Measurements from ENCODE around the gene GNG7. TPM values are rescaled to one million over a fixed set of nuclear protein-coding genes. Genes with fewer than 3 reads are reported as not detected.
A peak's percentile ranks its signal among the peaks of the same experiment; 100 is the strongest.
"Not testable (repeated sequence)": the region's sequence is repeated elsewhere in the genome, so short reads cannot be mapped to it uniquely, and the experiment has no call there.

GNG7 gene
- total RNA-seq, 1 donor from 2014 or later: 0.13 TPM

GRCh38 chr19:2475018-2475701 is 227.3 kb downstream of the GNG7 start:
- H3K36me3 Mint-ChIP-seq (ENCODE audit: low read depth): peaks cover 23% of the 10 kb centered on the region

GRCh38 chr19:2474232-2475017 is 228.1 kb downstream of the GNG7 start:
- no peaks in the 10 kb centered on the region for H3K9me3 Mint-ChIP-seq
- peaks cover 23% of the 10 kb centered on the region for H3K36me3 Mint-ChIP-seq (ENCODE audit: low read depth)
- H3K4me3 Mint-ChIP-seq: peak overlapping the region; percentile 93
- H3K4me1 Mint-ChIP-seq (ENCODE audit: low read depth): peaks cover 16% of the 10 kb centered on the region
- H3K27ac Mint-ChIP-seq: peak overlapping the region; percentile 91
- peak; percentile 87 for DNase-seq (ENCODE audit: low spot score)
- intact Hi-C loops (cut with micrococcal nuclease): loop anchor here (1.0 to 10.0 kb wide), 9 partner anchors 18 to 563 kb away; partner anchors contain the start of genes LMNB2, SGTA, SLC39A3 and THOP1
- H3K27me3 Mint-ChIP-seq (ENCODE audit: insufficient read depth): no peaks in the 10 kb centered on the region

More at GRCh38 chr19:2475018-2475701, 227.3 kb downstream of the GNG7 start:
- H3K9me3 Mint-ChIP-seq: no peaks in the 10 kb centered on the region
- no peaks in the 10 kb centered on the region for H3K27me3 Mint-ChIP-seq (ENCODE audit: insufficient read depth)
- peak overlapping the region; percentile 91 for H3K27ac Mint-ChIP-seq
- DNase-seq (ENCODE audit: low spot score): peak; percentile 59
- H3K4me3 Mint-ChIP-seq: peak overlapping the region; percentile 93
- H3K4me1 Mint-ChIP-seq (ENCODE audit: low read depth): peaks cover 16% of the 10 kb centered on the region
- intact Hi-C loops (cut with micrococcal nuclease): loop anchor here (1.0 to 10.0 kb wide), 5 partner anchors 18 to 562 kb away; partner anchors contain the start of genes LMNB2, SGTA, SLC39A3 and THOP1

- not testable (repeated sequence) for H3K36me3 Mint-ChIP-seq (ENCODE audit: low read depth); H3K27me3 Mint-ChIP-seq (ENCODE audit: insufficient read depth); H3K27ac Mint-ChIP-seq; H3K4me3 Mint-ChIP-seq; H3K9me3 Mint-ChIP-seq; DNase-seq (ENCODE audit: low spot score); H3K4me1 Mint-ChIP-seq (ENCODE audit: low read depth)
- intact Hi-C loops (cut with micrococcal nuclease): loop anchor here (10.0 kb wide), 2 partner anchors 275 to 315 kb away; partner anchors contain the start of genes SGTA, SLC39A3 and THOP1
Observed at GRCh38 chr19:2469915-2470200, 232.6 kb downstream of the GNG7 start.

GRCh38 chr19:2469102-2469914 is 233.2 kb downstream of the GNG7 start:
- H3K36me3 Mint-ChIP-seq (ENCODE audit: low read depth): no peaks in the 10 kb centered on the region
- no peaks in the 10 kb centered on the region for H3K9me3 Mint-ChIP-seq
- intact Hi-C loops (cut with micrococcal nuclease): no loop called here
- no peak overlapping the region for H3K27ac Mint-ChIP-seq
- H3K4me3 Mint-ChIP-seq: no peak overlapping the region
- no peak for DNase-seq (ENCODE audit: low spot score)
- peaks cover 10% of the 10 kb centered on the region for H3K4me1 Mint-ChIP-seq (ENCODE audit: low read depth)
- H3K27me3 Mint-ChIP-seq (ENCODE audit: insufficient read depth): no peaks in the 10 kb centered on the region

- intact Hi-C loops (cut with micrococcal nuclease): no loop called here
- Mint-ChIP-seq H3K9me3 (no peaks in the 10 kb centered on the region), H3K4me1 (ENCODE audit: low read depth) (peaks cover 10% of the 10 kb centered on the region), H3K27me3 (ENCODE audit: insufficient read depth) (no peaks in the 10 kb centered on the region), H3K4me3 (no peak overlapping the region), H3K27ac (no peak overlapping the region), H3K36me3 (ENCODE audit: low read depth) (no peaks in the 10 kb centered on the region)
- no peak for DNase-seq (ENCODE audit: low spot score)
Observed at GRCh38 chr19:2468596-2468995, 233.9 kb downstream of the GNG7 start.

GRCh38 chr19:2464389-2464788 is 238.1 kb downstream of the GNG7 start:
- intact Hi-C loops (cut with micrococcal nuclease): no loop called here

GRCh38 chr19:2463694-2464093 is 238.8 kb downstream of the GNG7 start:
- H3K27me3 Mint-ChIP-seq (ENCODE audit: insufficient read depth); intact Hi-C loops (cut with micrococcal nuclease); DNase-seq (ENCODE audit: low spot score); H3K27ac Mint-ChIP-seq; H3K36me3 Mint-ChIP-seq (ENCODE audit: low read depth); H3K9me3 Mint-ChIP-seq: not testable (repeated sequence)
- peak overlapping the region; percentile 24 for H3K4me3 Mint-ChIP-seq
- H3K4me1 Mint-ChIP-seq (ENCODE audit: low read depth): peaks cover 16% of the 10 kb centered on the region

More at GRCh38 chr19:2464389-2464788, 238.1 kb downstream of the GNG7 start:
- peaks cover 22% of the 10 kb centered on the region for H3K4me1 Mint-ChIP-seq (ENCODE audit: low read depth)
- no peaks in the 10 kb centered on the region for H3K9me3 Mint-ChIP-seq
- DNase-seq (ENCODE audit: low spot score): no peak
- H3K4me3 Mint-ChIP-seq: peak overlapping the region; percentile 26
- H3K27me3 Mint-ChIP-seq (ENCODE audit: insufficient read depth): peaks cover 3% of the 10 kb centered on the region
- peaks cover 3% of the 10 kb centered on the region for H3K36me3 Mint-ChIP-seq (ENCODE audit: low read depth)
- H3K27ac Mint-ChIP-seq: no peak overlapping the region

GRCh38 chr19:2462635-2463421 is 239.7 kb downstream of the GNG7 start:
- Mint-ChIP-seq H3K27me3 (ENCODE audit: insufficient read depth) (peaks cover 3% of the 10 kb centered on the region), H3K4me1 (ENCODE audit: low read depth) (peaks cover 16% of the 10 kb centered on the region), H3K36me3 (ENCODE audit: low read depth) (peaks cover 3% of the 10 kb centered on the region), H3K9me3 (no peaks in the 10 kb centered on the region), H3K27ac (no peak overlapping the region), H3K4me3 (peak overlapping the region; percentile 94)
- intact Hi-C loops (cut with micrococcal nuclease): no loop called here
- no peak for DNase-seq (ENCODE audit: low spot score)

- peak; percentile 73 for DNase-seq (ENCODE audit: low spot score)
- peaks cover 3% of the 10 kb centered on the region for H3K27me3 Mint-ChIP-seq (ENCODE audit: insufficient read depth)
- H3K36me3 Mint-ChIP-seq (ENCODE audit: low read depth): peaks cover 6% of the 10 kb centered on the region
- no peaks in the 10 kb centered on the region for H3K9me3 Mint-ChIP-seq
- peak overlapping the region; percentile 91 for H3K27ac Mint-ChIP-seq
- peak overlapping the region; percentile 94 for H3K4me3 Mint-ChIP-seq
- intact Hi-C loops (cut with micrococcal nuclease): loop anchor here (1.0 kb wide), 1 partner anchor 35 kb away; the partner anchor contains the start of gene TIMM13
- peaks cover 23% of the 10 kb centered on the region for H3K4me1 Mint-ChIP-seq (ENCODE audit: low read depth)
Observed at GRCh38 chr19:2461751-2462634, 240.5 kb downstream of the GNG7 start.
